HG03378 (cell line): ENCODE data around the gene ZNF800.

Source experiments
- ATAC-seq: cut with Tn5 transposase; IDR thresholded peaks from one replicate; pipeline ENCODE4 v1.9.1; 2021; ENCODE audit warnings: mild to moderate bottlenecking, moderate library complexity; ENCODE audit not compliant: unreplicated experiment

ZNF800 gene

DNA sequence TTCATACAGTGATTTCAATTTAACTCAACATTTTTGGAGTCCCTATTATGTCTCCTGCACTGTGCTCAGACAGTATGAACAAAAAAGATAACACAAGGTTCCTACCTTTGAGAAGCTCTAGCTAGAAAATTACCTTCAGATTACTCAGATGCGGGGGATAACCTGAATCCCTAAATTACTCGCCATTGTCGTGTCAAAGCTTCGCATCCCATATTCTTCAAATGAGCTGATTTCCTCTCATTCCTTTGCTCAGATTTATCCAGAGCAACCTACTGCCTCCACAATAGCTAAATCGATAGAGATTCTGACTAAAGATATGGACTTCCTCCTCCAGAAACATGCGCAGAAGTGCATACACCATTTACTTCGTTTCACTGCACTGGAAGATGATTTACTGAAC is 42.6 kb downstream of the ZNF800 start:
- no peak for ATAC-seq

DNA sequence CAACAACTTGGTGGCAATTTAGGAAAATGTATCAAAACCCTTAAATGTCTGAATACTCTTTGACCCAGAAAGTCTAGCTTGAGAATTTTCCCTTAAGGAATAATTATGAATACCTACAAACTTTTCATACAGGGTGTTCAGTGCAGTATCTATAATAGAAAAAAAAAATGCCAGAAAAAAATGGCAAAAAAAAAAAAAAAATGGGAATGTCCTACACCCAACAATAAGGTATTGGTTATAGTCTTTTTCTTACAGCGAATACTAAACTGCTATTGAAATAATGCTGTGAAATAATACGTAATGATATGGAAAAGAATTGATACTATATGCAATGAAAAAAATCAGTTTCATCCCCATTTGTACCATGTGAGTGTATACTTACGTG is 44.3 kb downstream of the ZNF800 start:
- no peak for ATAC-seq

DNA sequence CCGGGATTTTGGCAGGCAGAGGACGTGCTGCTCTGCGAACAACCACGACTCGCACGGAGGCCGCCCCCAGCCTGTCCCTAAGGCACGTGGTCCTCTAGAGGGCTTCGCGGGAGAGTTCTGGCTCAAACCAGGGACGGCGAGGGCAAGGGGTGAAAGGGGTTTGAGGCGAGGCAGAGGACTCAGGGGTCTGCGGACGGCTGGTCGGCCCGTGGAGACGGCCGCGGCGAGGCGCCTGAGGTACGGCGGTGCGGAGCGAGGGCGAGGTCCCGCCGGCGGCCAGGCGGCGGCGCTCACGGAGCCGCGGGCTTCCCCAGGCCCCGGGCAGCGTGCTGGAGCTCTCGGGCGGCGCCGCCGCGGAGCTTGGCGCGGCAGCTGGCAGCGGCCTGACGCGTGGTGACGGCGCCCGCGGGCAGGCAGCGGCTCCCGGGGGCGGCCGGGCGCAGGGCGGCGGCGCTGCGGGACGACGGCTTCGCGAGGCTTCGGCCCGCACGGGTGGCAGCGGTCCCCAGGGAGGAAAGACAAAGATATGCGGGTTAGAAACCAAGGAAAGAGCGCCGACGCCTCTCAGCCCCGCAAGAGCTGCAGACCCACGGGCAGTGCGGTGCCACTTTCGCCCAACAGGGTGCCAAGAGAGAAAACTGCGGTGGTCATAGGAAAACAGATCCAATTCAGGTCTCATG is 44.8 kb downstream of the ZNF800 start:
- peak; percentile 77 for ATAC-seq

DNA sequence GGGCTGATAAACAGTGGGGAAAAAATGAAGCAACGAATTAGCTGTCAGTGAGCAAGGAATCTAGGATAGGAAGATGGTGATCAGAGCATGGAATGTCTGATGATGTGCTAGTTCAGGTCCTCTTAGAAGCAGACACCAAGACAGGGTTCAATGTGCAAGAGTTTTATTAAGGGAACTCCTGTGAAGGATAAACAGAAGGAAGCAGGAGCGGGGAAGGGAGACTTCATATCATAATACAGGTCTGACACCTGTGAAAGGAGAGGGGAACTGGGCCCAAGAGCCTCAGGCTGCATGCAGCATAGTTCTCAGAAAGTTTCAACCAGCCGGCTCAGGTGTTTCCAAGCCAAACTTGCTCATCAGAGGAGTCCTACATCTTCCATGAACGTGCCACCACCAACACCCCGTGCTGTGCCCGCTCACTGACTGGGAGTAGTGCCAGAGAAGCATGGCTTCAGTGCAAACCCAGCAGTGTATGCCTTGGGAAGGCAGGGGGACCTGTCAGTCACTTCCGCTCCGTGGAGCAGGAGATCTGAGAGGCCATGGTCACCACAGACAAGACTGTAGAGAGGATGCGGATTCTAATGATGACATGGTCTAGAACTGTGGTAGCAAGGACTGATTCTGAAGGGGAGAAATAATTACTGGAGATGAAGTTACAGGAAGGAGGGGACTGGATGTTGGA is 45.8 kb downstream of the ZNF800 start:
- no peak for ATAC-seq

DNA sequence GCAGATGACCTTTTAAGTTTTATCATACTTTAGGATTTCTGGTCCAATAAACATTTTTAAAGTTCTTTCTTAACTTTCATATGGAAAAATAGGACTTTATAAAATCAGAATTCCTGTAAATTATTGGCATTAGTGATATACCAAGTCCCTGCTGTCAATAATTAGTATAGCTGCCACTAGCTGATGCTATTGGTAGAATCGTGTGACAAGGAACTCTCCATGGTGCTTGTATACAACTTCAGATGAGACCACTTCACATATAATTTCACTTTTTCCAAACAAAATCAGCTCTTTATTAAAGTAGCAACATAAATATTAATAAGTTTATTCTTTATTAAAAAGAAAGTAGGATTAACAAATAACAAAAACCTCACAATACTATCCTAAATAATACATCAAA is 49.9 kb downstream of the ZNF800 start:
- no peak for ATAC-seq

DNA sequence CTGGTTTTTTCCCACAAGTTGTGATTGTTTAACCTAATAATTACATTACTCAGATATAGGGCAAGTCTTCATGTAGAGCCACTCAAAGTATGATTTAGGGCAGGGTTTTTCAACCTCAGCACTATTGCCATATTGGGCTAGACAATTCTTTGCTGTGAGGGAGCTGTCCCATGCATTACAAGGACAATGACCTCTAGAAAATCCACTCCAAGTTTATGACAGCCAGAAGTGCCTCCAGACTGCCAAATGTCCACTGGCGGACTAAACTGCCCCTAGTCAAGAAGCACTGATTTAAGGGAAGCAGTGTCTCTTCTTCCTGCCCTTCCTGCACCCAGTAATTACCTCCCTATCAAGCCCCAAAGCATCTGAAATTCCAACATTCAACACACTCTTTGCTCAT is 54.4 kb downstream of the ZNF800 start:
- ATAC-seq = no peak

DNA sequence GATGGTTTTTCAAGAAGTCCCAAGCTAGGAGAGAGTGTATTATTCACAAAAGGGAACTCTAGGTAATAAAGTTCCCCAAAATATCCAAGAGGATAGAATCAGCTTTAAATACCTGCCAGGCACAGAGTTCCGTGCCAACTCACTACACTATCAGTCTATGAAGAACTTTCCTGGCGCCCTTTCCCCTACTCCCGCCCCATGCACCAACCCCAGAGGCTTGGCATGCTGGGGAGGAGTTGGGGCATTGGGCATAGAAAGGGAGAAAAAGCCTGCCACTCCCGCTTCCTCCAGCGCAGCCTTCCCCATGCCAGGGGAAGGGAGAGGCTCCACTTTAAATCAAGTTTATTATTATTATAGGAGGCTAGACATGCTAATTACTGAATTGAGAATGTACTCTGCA is 54.9 kb downstream of the ZNF800 start:
- ATAC-seq = no peak

DNA sequence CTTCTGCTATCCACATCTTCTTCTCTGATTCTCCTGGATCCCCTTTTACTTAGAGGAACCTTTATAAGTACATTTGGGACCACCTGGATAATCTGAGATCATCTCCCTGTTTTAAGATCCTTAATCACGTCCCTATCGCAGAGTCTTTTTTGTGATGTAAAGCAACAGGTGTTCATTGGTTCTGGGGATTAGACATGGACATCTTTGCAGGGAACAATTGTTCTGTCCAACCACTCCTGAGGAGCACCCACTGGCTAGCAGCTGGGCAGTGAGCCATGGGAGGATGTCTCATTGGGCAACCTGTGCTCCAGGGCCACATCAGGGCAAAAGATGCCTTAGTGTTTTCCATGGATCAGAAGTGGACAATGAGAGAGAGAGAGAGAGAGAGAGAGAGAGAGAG is 56.0 kb downstream of the ZNF800 start:
- ATAC-seq = no peak

DNA sequence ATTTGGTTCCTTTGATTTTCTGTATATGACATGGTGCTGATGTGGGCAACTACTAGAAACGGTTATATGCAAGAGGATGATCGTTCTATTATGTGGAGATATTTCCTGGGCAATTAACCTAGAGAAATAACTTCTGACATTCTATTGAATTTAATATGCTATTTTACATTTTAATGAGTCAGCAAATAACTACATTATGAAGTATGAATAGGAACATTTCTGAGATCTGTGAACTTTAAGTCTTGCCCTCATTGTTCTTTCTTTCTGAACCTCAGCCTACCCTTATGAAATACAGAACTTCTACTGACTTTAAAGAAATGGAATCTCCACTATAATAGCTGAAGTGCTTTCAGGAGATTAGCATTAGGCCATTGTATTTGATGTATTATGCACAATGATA is 59.6 kb downstream of the ZNF800 start:
- no peak for ATAC-seq

DNA sequence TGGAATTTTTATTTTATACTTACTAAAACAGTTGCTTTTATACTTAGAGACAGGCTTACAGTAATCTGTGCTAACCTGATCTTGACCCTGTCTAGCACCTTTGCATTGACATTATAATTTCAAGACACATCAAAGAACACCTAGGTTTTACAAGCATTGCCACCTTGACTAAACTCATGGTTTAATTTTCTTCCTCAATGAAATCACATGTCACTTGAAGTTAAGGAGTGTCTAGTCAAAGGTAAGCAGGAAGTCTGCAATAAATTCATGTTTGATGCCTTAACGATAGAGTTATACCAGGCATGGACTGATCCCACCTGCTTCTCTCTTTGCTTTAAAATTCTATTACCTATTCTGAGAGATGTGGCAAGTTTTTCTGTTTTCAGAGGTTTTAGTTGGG is 62.4 kb downstream of the ZNF800 start:
- ATAC-seq = no peak

DNA sequence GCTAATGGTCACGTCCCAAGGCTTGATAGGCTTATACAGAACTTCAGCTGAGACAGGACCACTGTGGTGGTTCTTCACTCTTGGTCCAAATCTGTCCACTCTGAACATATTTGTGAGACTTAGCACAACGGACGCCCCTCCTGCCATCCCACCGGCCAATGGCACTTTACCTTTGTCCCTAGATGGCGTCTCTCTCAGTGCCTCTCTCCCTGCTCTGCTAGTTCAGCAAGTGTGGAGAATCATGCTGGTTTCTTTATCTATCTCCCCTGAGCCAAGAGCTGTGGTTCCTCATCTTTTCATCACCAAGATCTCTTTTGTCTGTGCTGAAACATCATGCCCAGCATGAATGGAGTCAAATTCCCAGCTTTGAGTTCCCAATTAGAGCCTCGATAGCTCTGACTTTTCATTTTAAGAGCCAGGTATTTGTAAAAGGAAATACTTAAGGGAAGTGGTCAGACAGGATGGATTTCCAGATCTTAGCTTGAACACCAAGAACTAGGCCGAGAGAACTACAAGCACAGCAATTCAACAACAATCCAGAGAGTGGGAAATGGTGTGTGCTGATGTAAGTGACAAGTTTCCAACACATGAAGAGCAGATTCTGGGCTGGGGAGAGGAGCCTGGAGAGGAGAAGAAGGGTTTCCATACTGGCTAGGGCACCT is 69.5 kb downstream of the ZNF800 start:
- no peak for ATAC-seq

DNA sequence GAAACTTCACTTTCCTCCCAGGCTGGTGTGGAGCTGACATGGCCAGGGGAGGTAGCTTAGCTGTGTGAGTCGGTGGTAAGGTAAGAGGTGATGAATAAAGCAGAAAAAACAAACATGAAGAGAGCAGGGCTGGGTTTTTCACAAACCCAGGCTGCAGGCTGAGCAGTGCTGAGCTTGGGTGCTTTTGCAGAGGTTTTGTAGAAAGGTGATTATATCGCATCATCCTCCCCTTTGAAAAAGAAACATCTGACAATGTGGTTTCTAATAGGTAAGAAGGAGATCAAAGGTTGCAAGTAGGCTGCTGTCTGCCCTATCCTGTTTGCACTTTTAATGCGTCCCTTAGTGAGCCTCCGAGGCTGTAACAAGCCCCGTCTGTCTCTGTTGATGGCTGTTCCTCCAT is 70.2 kb downstream of the ZNF800 start:
- ATAC-seq = no peak

DNA sequence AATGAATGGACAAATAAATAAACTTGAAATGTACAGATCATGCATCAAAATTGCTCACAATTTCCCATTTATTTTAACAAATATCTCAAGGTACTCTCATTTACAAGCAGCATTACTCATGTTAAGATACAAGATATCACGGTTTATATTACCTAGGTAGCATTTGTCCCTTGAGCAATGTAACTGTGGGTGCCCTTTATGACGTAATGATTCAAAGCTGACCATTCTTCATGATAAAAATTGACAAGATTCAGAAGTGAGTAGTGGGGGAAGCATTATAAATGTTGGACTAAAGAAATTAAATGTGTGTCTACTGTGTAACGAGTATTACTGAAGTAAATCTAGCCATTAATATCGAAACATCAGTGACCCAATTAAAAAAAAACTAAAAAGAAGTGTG is 71.5 kb downstream of the ZNF800 start:
- ATAC-seq = no peak
